Fibroblast of peridontal ligament (primary cell): ENCODE data around the gene RASSF7.
A peak's percentile ranks its signal among the peaks of the same experiment; 100 is the strongest.

Source experiments
- DNase-seq: peaks from one replicate; pipeline ENCODE4 v3.0.0-alpha.2; 2010; ENCODE audit errors: extremely low read depth

RASSF7 gene

DNA sequence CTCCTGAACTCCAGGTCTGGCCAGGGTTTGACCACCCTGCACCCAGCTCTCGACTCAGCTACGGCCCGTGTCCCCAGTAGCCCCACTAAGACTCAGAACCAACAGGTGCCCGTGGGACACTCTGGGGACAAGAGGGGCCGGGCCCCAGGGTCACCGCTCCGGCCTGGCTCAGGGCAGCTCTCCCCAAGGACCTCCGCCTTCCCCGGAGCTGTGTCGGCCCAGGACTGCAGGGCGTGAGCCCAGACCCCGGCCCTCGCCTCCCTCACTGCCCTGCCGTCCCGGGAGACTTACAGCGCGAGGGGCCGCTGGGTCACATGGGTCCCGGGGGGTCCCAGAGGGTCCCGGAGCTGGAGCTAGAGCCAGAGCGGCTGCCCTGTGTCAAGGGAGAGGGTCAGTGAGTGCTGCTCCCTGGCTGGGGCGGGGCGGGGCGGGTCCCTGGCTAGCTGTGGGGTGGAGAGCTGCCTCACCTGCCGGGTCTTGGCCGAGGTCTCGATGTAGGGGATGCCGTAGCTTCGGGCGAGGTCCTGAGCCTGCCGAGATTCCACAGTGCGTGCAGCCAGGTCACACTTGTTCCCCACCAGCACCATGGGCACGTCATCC is 27.7 kb upstream of the RASSF7 start:
- no peak for DNase-seq

DNA sequence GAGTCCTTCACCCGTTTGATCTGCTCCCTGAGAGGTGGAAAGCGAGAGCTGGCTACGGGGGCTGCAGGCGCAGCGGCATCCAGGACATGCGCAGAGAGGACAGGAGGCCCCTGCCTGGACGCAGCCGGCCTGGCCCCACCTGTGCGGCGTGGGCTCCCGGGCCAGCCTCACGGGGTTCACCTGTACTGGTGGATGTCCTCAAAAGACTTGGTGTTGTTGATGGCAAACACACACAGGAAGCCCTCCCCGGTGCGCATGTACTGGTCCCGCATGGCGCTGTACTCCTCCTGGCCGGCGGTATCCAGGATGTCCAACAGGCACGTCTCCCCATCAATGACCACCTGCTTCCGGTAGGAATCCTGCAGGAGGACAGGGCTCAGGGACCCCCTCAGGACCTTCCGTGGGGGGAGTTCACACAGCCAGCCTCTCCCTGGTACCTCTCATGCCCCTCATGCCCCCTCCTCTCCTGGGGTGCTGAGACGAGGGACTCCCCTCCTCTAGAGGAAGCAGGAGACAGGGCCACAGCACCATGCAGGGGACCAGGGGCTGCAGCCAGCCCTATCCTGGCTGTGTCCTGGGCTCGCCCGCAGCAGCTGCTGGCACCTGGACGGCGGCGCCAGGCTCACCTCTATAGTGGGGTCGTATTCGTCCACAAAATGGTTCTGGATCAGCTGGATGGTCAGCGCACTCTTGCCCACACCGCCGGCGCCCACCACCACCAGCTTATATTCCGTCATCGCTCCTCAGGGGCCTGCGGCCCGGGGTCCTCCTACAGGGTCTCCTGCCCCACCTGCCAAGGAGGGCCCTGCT is 27.0 kb upstream of the RASSF7 start:
- DNase-seq = no peak

DNA sequence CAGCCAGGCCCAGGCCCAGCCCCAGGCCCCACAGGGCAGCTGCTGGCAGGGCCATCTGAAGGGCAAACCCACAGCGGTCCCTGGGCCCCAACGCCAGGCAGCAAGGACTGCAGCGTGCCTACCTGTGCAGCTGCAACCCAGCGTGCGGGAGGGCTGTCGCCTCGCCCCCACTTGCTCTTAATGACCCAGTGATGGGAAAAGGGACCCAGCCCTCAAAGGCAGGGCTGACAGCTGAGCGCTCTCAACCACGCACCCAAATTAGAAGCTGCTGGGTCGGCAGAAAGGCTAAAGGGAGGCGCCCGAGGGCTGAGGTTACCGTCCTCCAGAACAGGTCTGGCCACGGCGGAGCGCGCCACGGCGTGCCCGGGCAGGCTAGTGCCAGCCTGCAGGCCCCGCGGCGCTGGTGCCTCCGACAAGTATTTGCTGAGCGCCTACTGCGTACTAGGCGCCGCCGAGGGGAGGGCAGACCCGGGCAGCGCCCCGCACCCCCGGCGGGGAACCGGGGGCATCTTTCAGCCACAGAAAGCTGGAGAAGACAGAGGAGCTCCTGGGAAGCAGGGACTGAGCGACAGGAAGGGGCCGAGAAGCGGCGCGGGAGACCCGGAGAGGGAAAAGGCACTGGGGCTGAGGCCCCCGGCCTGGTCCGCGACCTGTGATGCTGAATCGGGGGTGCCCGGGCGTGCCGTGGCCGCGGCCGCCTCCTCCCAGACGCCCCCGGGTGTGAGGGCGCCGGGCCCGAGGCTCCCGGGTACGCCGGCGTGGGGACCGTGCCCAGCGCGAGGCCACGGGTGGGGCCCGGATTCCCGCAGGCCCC is 26.2 kb upstream of the RASSF7 start:
- no peak for DNase-seq

DNA sequence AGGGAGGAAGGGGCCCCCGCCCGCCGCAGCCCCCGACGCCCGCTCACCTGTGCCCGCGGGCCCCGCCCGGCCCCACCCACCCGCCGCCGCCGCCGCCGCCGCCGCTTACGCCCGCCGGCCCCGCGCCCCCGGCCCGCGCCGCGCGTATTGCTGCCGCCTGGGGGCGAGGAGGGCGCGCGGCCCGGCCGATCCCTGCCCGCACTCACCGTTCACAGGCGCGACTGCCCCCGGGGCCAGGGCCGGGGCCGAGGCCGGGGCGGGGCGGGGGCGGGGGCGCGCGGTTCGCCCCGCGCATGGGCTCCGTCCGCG is 25.6 kb upstream of the RASSF7 start:
- DNase-seq = no peak

DNA sequence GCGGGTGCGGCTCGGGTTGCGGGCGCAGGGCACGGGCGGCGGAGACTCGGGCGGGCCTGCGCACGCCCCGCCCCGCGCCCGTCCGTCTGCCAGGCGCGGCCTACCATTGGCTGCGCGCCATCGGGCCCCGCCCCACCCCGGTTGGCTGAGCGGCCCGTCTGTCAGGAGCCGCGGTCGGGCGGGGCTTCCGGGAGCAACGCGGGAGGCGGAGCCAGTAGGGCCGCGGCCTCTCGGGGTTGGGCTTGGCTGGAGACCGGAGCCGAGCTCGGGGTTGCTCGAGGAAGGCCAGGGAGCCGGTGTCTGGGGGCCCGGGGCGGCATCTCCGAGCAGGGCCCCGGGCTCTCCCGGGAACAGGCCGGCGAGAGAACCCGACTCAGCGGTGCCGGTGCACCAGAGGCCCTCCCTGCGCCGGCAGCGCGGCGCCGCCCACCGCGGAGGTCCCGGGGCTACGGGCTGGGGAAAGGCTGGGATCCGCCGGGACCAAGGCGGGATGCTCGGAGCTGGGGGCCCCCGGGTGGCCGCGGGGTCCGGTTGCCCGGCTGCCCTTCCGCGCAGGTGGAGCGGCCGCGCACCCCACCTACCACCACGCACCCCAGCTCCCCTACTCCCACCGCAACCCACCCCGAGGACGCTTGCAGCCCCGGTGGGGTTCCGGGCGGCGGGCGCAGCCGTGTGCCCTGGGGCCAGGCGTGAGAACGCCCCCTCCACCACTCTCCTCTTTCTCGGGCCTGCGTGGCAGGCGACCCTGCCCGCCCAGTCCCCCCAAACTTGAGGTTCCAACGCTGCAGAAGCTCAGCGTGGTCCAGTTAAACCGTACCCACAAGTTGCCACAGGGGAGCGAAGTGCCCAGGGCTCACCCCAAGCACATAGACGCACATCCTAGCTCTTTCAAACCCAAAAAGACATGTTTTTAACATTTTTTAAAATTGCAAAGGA is 25.0 kb upstream of the RASSF7 start, which contains the start of gene HRAS:
TSS of gene HRAS (minus strand) at position 58 of the 936 bp plus-strand sequence.
- peak; percentile 90 for DNase-seq

DNA sequence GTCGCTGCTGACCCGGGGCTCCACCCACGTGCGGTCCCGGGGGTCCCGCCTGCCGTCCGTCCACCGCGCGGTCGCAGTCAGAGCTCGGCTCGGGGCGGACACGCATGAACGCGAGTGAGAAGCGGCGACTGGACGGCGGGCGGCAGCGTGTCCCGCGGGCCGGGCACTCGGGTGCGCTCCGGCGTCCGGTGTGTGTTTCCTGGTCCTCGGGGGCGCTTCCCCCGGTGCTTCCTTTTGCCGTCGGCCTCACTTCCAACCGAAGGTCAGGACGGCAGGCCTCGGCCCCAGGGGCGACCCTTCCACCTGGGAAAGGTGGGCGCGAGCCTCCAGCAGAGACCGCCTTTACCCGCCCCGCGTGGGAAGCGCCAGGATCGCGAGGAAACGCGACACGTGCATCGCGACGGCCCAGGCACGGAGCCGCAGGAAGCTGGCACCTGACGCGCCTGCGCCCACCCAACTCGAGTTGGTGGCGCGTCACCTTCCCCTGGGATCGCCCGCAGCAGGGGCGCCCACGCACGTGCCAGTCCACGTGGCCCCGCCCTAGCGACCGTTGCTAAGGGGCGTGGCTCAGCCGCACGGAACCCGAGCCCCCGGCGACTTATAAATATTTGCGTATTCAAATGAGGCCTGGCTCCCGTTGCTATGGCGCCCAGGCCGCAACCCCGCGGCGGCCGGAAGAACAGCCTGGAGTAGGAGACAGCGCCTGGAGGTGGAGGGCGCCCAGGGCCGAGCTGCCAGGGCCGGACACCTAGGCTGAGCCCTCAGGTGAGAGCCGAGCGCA is 23.7 kb upstream of the RASSF7 start, which contains the start of gene LRRC56:
TSS of gene LRRC56 (plus strand) at position 687 of the 781 bp plus-strand sequence. CDS start 3,158 bp downstream, outside the sequence.
- peak; percentile 66 for DNase-seq

DNA sequence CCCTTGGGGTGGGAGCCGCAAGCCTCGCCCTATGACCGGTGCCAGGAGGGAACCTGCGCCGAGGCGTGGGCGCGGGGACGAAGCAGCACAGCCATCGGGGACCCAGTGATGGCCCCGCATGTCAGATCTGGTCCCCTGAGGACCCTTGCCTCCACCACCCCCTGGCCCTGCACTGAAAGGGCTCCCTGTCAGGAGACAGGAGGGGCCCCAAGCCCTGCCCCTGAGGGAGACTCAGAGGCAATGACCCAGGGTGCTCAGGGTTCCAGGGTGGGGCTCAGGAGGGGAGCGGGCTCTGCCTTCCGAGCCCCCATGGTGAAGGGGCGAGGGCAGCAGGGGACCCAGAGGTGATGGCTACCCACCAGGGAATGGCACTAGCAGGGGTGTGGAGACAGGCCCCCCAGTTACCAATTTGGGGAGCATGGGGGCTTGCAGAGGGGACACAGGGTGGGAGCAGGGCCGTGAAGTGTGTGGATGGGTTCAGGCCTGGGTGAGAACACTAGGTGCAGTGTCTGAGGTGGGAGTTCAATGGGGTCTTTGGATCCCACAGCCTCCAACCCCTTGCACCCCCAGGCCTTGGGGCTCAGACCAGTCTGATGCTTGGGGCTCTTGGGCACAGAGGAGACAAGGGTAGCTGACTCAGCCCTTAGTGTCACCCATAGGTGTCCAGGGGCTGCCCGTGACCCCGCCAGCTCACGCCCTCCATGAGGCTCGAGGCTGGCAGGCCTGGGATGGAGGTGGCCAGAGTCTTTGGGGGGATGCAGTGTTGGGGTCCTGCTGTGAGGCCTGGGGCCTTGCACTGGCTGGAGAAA is 22.9 kb upstream of the RASSF7 start:
- DNase-seq = no peak

DNA sequence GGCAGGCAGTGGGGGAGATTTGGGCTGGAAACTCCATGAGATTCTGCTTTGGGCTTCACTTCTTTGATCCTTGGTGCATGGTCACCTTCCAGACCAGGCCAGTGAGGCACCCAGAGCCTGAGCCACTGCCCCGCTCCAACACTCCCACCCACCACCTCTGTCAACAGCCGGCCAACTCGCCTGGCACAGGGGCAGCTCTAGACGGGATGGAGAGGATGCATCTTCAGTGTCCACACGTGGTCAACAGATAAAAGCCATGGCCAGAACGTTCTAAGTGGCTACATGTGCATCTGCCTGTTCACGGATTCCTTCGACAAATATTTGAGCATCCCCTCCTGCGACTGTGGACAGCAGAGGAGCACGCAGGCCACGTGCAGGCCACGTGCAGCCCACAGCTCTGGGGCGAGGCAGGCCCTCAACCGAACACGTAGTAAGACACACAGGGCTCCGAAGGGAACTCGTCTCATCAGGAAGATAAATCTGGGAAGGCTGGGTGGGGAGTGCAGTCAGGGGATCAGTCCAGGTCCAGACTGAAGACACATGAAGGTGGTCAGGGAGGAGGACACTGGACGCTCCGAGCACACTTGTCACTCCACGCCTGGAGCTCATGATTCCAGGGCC is 22.2 kb upstream of the RASSF7 start:
- DNase-seq = no peak

DNA sequence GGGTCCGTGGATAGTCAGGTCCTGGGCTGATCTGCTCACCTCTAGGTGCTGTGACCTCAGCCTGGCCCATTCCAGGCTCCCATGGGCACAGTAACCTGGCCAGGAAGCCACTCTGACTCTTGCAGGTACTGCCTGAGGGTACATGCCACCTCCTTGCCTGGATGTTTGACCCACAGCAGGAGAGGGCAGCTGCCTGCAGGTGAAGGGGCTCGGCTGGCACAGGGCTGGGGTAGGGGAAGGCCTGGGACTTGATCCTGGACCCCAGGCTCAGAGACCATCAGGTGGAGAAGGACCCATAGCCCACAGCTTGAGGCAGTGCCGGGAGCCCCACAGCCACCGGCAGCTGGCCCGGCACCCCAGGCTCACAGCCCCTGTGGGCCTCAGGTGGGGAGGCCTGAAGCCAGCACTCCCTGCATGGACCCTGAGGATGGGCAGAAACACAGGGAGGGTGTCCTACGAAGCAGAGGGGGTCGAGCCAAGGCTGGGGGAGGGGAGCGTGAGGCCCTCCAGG is 20.7 kb upstream of the RASSF7 start:
- DNase-seq = no peak

DNA sequence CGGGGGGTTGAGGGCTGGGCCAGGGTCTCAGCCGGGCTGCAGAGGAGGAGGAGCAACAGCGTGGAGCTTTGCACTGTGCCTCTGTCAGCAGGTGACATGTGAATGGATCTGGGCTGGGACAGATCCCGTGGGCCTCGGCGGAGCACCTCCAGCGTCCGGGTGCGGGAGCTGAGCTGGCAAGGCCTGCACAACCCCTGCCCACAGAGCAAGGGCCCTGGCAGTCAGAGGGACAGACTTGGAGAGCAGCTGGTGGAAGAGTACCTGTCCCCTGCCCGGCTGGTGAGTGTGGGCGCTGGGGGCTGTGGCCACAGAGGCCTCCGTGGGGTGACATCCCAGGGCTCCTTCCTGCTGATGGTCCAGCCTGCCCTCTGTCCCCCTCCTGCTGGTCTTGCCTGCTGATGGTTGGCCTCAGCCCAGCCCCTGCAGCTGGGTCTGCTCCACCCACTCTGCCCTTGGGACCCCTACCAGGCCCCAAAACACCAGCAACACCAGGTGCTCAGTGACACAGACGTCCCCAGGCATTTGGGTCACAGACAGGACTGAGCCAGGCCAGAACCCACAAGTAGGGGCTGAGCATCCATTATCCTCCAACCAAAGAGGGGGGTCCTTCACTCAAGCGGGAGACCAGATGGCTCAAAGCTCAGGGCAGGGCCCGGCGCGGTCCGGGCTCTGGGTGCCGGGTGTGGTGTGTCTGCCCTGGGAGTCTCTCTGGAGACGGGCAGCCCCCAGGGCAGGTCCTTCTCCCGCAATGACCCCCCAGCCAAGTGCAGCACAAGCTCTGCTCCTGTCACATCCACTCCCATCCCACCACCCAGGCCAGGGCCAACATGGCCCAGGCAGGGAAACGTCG is 20.0 kb upstream of the RASSF7 start:
- DNase-seq = no peak

DNA sequence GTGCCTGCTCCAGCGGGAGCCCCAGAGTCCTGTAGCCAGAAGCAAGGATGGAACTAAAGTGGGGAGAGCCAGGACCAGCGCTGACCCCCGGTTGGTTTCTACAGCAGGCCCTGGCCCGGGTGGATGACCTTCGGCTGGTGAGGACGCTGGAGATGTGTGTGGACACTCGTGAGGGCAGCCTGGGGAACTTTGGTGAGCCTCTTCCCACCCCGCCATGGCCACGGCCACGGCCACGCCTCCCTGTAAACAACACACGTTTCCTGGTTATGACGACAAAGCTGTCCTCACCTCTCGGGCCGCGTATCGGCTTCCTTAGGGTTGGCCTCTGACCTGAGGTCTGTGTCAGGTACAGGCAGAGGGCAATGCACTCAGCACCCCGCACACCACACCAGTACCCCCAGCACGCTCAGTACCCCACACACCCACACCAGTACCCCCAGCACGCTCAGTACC is 19.3 kb upstream of the RASSF7 start:
- DNase-seq = no peak

DNA sequence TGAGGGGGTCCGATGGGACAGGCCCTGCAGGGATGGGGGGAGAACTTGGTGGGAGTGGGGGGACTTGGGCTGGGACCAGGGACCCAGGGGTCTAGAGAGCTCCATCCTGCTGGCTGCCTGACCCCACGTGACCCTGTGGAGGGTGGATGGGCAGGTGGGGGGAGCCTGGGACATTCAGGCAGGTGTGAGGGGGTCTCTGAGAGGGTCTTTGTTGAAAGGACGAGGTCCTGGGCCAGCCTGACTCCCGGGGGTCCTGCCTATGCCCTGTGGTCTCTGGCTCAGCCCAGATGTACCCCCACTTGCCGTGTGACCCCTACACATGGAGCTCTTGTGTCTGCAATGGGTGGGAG is 16.0 kb upstream of the RASSF7 start:
- no peak for DNase-seq

DNA sequence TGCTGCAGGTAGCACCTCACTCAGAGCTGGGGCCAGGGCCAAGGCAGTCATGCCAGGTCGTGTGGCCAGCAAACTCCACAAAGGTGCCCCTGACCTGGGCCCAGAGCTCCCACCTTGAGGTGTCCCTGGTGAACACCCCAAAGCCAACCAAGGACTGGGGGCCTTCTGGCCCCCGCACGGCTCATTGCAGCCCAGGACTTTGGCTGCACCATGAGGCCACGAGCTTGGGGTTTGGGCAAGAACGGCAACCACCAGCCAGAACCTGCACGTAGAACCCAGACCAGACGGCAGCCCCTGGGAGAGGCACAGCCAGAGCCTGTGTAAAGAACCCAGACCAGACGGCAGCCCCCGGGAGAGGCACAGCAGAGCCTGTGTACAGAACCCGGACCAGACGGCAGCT is 15.6 kb upstream of the RASSF7 start:
- no peak for DNase-seq

DNA sequence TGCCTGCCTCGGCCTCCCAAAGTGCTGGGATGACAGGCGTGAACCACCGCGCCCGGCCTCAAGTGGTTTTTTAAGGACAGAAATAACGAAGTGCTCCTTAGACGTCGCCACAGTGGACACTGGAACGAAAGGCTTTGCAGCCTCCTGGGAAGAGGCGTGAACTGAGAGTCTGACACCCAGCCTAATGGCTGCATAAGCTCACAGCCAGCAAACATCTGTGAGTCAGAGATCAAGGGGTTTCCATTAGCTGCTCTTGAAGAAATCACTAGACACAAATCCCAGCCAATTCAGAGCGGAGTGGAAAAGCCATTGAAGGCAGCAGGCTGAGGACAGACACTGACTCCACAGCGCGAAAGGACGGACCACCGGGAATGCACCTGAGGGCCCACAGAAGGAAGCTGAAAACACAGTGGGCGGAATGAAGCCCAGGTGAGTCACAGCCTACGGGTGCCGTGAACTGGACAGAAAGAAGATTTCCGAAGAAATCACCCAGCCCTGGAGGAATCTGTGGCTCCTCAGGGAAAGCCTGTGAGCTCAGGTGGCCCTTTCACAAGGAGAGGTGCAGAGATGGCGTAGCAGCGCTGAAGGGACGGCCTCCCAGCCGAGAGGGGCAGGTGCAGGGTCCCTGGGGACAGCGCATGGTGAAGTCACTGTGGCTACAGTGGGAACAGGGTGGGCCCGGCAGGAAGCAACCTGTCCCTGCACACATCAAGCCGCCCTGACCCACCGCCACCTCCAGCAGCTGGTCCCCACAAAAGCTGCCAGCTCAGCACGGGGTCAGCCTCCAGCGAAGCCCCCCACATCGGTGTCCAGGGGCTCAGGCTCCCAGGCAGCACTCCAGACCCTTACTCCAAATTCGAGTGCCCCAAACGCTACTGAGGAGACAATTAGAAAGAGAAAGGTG is 11.8 kb upstream of the RASSF7 start:
- DNase-seq = no peak

DNA sequence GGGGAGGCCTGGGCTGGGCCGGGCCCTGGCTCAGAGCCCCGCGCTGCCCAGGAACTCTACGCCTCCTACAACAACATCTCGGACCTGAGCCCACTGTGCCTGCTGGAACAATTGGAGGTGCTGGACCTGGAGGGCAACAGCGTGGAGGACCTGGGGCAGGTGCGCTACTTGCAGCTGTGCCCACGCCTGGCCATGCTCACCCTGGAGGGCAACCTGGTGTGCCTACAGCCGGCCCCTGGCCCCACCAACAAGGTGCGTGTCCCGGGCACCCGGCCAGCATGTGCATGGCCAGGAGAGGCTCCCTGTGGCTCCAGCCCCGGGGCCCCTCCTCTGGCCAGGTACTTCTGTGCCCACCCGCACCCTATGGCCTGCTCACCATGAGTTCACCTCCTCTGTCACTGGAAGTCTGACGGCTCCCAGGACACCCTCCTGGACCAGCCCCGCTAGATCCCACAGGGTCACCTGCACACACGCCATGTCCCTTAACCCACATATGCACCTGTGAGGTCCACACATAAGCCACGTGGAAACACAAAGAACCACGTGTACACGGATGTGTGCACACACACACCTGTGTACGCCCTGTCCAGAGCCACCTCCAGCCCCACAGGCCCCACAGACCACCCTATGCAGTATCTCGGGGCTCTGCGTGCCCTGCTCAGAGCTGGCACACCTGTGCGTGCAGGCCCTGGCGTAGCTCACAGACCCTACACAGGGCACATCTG is 10.6 kb upstream of the RASSF7 start:
- no peak for DNase-seq

DNA sequence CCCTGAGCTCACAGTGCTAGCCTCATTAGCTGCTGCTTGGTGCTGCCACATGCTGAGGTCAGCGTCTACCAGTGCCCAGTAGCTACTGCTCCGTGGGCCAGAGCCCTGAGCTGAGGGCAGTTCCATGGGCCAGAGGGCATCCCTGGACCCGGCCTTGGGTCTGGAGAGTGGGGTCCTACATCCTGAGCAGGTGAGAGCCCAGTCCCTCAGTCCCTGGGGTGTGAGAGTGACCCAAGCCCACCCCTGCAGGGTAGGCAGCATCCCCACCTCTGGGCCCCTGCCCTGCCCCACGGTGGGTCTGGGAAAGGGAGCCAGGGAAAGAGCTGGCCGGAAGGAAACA is 10.1 kb upstream of the RASSF7 start:
- DNase-seq = no peak

DNA sequence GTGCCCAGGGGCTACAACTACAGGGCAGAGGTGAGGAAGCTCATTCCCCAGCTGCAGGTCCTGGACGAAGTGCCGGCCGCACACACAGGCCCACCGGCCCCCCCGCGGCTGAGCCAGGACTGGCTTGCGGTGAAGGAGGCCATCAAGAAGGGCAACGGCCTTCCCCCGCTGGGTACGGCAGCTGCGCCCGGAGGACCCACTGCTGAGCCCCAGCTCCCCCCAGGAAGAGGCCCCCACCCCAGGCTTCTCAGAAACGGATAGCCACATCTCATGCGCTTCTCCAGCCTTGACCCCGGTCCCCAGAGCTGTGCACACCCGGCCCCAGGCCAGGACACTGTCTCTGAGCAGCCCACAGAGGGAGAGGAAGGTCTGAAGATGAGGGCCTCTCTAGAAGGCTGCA is 9.6 kb upstream of the RASSF7 start:
- DNase-seq = no peak
